ENCODE measurements around the gene NTNG2. TPM values are rescaled to one million over a fixed set of nuclear protein-coding genes. Genes with fewer than 3 reads are reported as not detected.

The NTNG2 gene
- total and polyA plus RNA-seq, 2 of the 13 experiments (the other 11 are each of a cell fraction or from before 2014, with no cell fraction given): 0.02 to 0.36 TPM

DNA sequence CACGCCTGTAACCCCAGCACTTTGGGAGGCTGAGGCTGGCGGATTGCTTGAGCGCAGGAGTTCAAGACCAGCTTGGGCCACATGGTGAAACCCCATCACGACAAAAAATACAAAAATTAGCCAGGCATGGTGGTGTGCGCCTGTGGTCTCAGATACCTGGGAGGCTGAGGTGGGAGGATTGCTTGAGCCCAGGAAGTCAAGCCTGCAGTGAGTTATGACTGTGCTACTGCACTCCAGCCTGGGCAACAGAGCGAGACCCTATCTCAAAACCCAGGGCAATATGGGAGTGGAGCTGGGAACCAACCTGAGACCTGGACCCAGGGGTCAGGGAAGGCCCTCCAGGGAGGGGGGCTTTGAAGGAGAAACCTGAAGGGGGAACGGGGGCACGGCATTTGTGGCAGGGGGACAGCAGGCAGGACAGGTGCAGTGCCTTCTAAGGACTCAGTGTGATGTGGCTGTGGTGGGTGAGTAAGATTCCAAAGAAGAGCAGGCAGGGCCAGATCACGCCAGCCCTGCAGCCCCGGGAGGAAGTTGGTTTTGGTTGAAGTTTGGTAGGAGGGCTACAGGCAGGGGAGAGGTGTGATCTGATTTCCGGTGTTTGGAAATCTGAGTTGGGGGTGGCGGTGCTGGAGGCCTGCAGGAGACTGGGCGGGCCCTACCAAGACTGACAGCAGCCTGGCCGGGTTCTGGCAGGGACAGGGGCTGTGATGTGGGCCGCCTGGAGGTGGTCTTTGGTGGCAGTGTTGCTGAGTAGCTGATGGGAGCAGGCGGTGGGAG lies 46.2 kb downstream of the NTNG2 start:
- ATAC-seq (no peak), DNase-seq (ENCODE audit: low spot score) (no peak), FAIRE-seq (no peak)
- Histone ChIP-seq H3K79me2 (ENCODE audit: insufficient read depth, low read length) (no peaks in the 10 kb centered on the region), H3K4me3 (replicated peaks in 1 of 3; ENCODE audit: insufficient read depth in 1 of 3, low read depth in 2 of 3, low read length in 3 of 3) (no peak overlapping the region), H3K9me3 (ENCODE audit: low read length) (no peaks in the 10 kb centered on the region), H3K36me3 (replicated peaks in 1 of 2; ENCODE audit: control insufficient read depth in 1 of 2, insufficient read depth in 2 of 2, low read length in 2 of 2) (no peaks in the 10 kb centered on the region), H3K9ac (ENCODE audit: insufficient read depth, low read depth, low read length) (no peak overlapping the region), H2AFZ (ENCODE audit: low read length) (no peak overlapping the region), H3K27ac (ENCODE audit: extremely low read length, insufficient read depth, low read length) (no peak overlapping the region), H3K4me2 (ENCODE audit: low read depth, low read length) (no peak overlapping the region), H3K4me1 (ENCODE audit: insufficient read depth, low read length) (no peaks in the 10 kb centered on the region), H4K20me1 (ENCODE audit: insufficient read depth, low read length) (no peaks in the 10 kb centered on the region), H3K27me3 (ENCODE audit: control insufficient read depth in 1 of 2, insufficient read depth in 2 of 2, low read length in 2 of 2) (peaks cover 16 to 85% of the 10 kb centered on the region in 2 experiments; a peak in 4 of 5 replicates)
- 15% methylated on average over 16 of the region's 16 CpGs for WGBS (ENCODE audit: low lambda C conversion rate)
- intact Hi-C loops (cut with micrococcal nuclease; ENCODE audit: unreplicated experiment): no loop called here
- in situ Hi-C loops (cut with HindIII; ENCODE audit: extremely low pct_ligation_motif_present, low pct_unique_long_range_greater_than_20kb): no loop called here
- CTCF ChIA-PET (ENCODE audit: low intra/inter-chr PET ratio, low total read pairs): no interaction called here
- POLR2A ChIA-PET: no interaction called here
- BruUV-seq (replicated peaks): no TSS peak
- TF ChIP-seq ZNF761 (CRISPR knock-in tag; conservative IDR thresholded peaks at IDR 0.05) (no peak), ZNF17 (CRISPR knock-in tag; IDR thresholded peaks at IDR 0.05) (no peak), HNF4G (IDR thresholded peaks at IDR 0.05; ENCODE audit: borderline replicate concordance, low read depth, low read length) (no peak), HNF4G (CRISPR knock-in tag; IDR thresholded peaks at IDR 0.05; ENCODE audit: borderline replicate concordance, low read depth) (no peak), SYNCRIP (IDR thresholded peaks at IDR 0.05; ENCODE audit: insufficient read depth, low read depth, low read length) (no peak), CHD2 (IDR thresholded peaks at IDR 0.05; ENCODE audit: low read depth, low read length) (no peak), BORCS8-MEF2B (CRISPR knock-in tag; IDR thresholded peaks at IDR 0.05) (no peak), ISL2 (CRISPR knock-in tag; IDR thresholded peaks at IDR 0.05) (no peak), MLLT10 (CRISPR knock-in tag; IDR thresholded peaks at IDR 0.05) (no peak)
- TF ChIP-seq, protein P1, sequence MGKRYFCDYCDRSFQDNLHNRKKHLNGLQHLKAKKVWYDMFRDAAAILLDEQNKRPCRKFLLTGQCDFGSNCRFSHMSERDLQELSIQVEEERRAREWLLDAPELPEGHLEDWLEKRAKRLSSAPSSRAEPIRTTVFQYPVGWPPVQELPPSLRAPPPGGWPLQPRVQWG (CRISPR knock-in tag; IDR thresholded peaks at IDR 0.05; ENCODE audit: borderline replicate concordance, low read depth): no peak
- TF ChIP-seq, protein P2, sequence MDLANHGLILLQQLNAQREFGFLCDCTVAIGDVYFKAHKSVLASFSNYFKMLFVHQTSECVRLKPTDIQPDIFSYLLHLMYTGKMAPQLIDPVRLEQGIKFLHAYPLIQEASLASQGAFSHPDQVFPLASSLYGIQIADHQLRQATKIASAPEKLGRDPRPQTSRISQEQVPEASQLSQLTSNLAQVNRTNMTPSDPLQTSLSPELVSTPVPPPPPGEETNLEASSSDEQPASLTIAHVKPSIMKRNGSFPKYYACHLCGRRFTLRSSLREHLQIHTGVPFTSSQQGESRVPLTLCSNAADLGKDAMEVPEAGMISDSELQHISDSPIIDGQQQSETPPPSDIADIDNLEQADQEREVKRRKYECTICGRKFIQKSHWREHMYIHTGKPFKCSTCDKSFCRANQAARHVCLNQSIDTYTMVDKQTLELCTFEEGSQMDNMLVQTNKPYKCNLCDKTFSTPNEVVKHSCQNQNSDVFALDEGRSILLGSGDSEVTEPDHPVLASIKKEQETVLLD (CRISPR knock-in tag; IDR thresholded peaks at IDR 0.05; ENCODE audit: low read depth): no peak
- TF ChIP-seq, protein P3, sequence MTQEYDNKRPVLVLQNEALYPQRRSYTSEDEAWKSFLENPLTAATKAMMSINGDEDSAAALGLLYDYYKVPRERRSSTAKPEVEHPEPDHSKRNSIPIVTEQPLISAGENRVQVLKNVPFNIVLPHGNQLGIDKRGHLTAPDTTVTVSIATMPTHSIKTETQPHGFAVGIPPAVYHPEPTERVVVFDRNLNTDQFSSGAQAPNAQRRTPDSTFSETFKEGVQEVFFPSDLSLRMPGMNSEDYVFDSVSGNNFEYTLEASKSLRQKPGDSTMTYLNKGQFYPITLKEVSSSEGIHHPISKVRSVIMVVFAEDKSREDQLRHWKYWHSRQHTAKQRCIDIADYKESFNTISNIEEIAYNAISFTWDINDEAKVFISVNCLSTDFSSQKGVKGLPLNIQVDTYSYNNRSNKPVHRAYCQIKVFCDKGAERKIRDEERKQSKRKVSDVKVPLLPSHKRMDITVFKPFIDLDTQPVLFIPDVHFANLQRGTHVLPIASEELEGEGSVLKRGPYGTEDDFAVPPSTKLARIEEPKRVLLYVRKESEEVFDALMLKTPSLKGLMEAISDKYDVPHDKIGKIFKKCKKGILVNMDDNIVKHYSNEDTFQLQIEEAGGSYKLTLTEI (CRISPR knock-in tag; conservative IDR thresholded peaks at IDR 0.05): no peak
- TF ChIP-seq, protein P4, sequence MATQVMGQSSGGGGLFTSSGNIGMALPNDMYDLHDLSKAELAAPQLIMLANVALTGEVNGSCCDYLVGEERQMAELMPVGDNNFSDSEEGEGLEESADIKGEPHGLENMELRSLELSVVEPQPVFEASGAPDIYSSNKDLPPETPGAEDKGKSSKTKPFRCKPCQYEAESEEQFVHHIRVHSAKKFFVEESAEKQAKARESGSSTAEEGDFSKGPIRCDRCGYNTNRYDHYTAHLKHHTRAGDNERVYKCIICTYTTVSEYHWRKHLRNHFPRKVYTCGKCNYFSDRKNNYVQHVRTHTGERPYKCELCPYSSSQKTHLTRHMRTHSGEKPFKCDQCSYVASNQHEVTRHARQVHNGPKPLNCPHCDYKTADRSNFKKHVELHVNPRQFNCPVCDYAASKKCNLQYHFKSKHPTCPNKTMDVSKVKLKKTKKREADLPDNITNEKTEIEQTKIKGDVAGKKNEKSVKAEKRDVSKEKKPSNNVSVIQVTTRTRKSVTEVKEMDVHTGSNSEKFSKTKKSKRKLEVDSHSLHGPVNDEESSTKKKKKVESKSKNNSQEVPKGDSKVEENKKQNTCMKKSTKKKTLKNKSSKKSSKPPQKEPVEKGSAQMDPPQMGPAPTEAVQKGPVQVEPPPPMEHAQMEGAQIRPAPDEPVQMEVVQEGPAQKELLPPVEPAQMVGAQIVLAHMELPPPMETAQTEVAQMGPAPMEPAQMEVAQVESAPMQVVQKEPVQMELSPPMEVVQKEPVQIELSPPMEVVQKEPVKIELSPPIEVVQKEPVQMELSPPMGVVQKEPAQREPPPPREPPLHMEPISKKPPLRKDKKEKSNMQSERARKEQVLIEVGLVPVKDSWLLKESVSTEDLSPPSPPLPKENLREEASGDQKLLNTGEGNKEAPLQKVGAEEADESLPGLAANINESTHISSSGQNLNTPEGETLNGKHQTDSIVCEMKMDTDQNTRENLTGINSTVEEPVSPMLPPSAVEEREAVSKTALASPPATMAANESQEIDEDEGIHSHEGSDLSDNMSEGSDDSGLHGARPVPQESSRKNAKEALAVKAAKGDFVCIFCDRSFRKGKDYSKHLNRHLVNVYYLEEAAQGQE (IDR thresholded peaks at IDR 0.05; ENCODE audit: borderline replicate concordance in 1 of 2, low read depth in 1 of 2, low read length in 2 of 2): no peak
- TF ChIP-seq, protein P5, sequence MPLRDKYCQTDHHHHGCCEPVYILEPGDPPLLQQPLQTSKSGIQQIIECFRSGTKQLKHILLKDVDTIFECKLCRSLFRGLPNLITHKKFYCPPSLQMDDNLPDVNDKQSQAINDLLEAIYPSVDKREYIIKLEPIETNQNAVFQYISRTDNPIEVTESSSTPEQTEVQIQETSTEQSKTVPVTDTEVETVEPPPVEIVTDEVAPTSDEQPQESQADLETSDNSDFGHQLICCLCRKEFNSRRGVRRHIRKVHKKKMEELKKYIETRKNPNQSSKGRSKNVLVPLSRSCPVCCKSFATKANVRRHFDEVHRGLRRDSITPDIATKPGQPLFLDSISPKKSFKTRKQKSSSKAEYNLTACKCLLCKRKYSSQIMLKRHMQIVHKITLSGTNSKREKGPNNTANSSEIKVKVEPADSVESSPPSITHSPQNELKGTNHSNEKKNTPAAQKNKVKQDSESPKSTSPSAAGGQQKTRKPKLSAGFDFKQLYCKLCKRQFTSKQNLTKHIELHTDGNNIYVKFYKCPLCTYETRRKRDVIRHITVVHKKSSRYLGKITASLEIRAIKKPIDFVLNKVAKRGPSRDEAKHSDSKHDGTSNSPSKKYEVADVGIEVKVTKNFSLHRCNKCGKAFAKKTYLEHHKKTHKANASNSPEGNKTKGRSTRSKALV (CRISPR knock-in tag; IDR thresholded peaks at IDR 0.05): no peak

All from HepG2 (cell line).